CD4-positive, alpha-beta T cell treated with Interleukin-6 for 4 hours (primary cell): ENCODE data around the gene LSM14B.
A peak's percentile ranks its signal among the peaks of the same experiment; 100 is the strongest.
"Not testable (repeated sequence)": the region's sequence is repeated elsewhere in the genome, so short reads cannot be mapped to it uniquely, and the experiment has no call there.

Experiments
- DNase-seq: peaks from one replicate; pipeline ENCODE4 v3.0.0-alpha.2; 2020; ENCODE audit warnings: mixed read lengths

Gene LSM14B

GRCh38 chr20:62147528-62147927, 25.3 kb downstream of the LSM14B start:
- DNase-seq, result no peak

GRCh38 chr20:62148383-62148782, 26.1 kb downstream of the LSM14B start:
- DNase-seq, result not testable (repeated sequence)

- DNase-seq, result no peak
Measured at GRCh38 chr20:62148908-62149314, 26.6 kb downstream of the LSM14B start.

GRCh38 chr20:62149532-62150309, 27.4 kb downstream of the LSM14B start:
- no peak for DNase-seq

GRCh38 chr20:62150310-62150575, 28.0 kb downstream of the LSM14B start:
- no peak for DNase-seq

- no peak for DNase-seq
Measured at GRCh38 chr20:62151225-62151624, 28.9 kb downstream of the LSM14B start.

- no peak for DNase-seq
Measured at GRCh38 chr20:62151835-62152364, 29.6 kb downstream of the LSM14B start.

GRCh38 chr20:62155428-62156253, 33.4 kb downstream of the LSM14B start:
- no peak for DNase-seq

GRCh38 chr20:62156254-62156556, 33.9 kb downstream of the LSM14B start:
- DNase-seq, result no peak

- peak; percentile 80 for DNase-seq
Measured at GRCh38 chr20:62156592-62157386, 34.5 kb downstream of the LSM14B start.

GRCh38 chr20:62157387-62158087, 35.3 kb downstream of the LSM14B start:
- DNase-seq, result no peak

GRCh38 chr20:62158088-62158400, 35.8 kb downstream of the LSM14B start:
- no peak for DNase-seq

GRCh38 chr20:62158541-62158940, 36.3 kb downstream of the LSM14B start:
- no peak for DNase-seq

GRCh38 chr20:62159052-62159451, 36.8 kb downstream of the LSM14B start:
- DNase-seq, result no peak

- peak; percentile 39 for DNase-seq
Measured at GRCh38 chr20:62159839-62160238, 37.6 kb downstream of the LSM14B start.

GRCh38 chr20:62160253-62160652, 38.0 kb downstream of the LSM14B start:
- DNase-seq, result no peak

GRCh38 chr20:62160876-62161275, 38.6 kb downstream of the LSM14B start:
- no peak for DNase-seq

- DNase-seq, result no peak
Measured at GRCh38 chr20:62161347-62161746, 39.1 kb downstream of the LSM14B start.

- DNase-seq, result no peak
Measured at GRCh38 chr20:62162765-62163484, 40.6 kb downstream of the LSM14B start.

- DNase-seq, result no peak
Measured at GRCh38 chr20:62163485-62163865, 41.2 kb downstream of the LSM14B start.

- no peak for DNase-seq
Measured at GRCh38 chr20:62163986-62164762, 41.9 kb downstream of the LSM14B start.
